ENCODE measurements around the gene SCUBE1.

The SCUBE1 gene

GRCh38 chr22:43230571-43230970 lies 112.6 kb downstream of the SCUBE1 start:
- no peak for DNase-seq (ENCODE audit: low read depth, low spot score)
- in situ Hi-C loops (cut with HindIII; ENCODE audit: low sequenced_read_pairs): no loop called here
- TF ChIP-seq, protein P1, sequence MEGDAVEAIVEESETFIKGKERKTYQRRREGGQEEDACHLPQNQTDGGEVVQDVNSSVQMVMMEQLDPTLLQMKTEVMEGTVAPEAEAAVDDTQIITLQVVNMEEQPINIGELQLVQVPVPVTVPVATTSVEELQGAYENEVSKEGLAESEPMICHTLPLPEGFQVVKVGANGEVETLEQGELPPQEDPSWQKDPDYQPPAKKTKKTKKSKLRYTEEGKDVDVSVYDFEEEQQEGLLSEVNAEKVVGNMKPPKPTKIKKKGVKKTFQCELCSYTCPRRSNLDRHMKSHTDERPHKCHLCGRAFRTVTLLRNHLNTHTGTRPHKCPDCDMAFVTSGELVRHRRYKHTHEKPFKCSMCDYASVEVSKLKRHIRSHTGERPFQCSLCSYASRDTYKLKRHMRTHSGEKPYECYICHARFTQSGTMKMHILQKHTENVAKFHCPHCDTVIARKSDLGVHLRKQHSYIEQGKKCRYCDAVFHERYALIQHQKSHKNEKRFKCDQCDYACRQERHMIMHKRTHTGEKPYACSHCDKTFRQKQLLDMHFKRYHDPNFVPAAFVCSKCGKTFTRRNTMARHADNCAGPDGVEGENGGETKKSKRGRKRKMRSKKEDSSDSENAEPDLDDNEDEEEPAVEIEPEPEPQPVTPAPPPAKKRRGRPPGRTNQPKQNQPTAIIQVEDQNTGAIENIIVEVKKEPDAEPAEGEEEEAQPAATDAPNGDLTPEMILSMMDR (IDR thresholded peaks at IDR 0.05; ENCODE audit: low read depth, low read length): no peak

DNA sequence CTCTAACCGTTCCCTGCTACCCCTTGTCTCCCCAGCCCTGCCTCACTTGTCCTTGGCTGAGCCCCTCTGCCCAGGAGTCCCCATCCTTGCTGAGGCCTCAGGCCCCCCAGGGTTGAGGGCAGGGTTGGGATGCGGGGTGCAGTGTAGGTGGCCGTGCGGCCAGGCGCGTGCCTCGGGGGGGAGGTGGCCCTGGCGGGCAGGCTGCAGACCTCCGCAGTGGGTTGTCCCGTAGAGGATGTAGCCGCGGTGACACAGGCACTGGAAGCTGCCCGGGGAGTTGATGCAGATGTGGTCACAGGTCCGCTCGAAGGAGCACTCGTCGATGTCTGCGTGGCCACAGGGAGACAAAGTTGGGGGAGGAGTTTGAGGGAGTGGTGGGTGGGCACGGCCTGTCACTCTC lies 114.3 kb downstream of the SCUBE1 start:
- no peak for DNase-seq (ENCODE audit: low read depth, low spot score)
- H3K4me3 ChIP-seq (ENCODE audit: low read depth, low read length): no peak overlapping the region
- in situ Hi-C loops (cut with HindIII; ENCODE audit: low sequenced_read_pairs): no loop called here
- TF ChIP-seq, protein P1 (IDR thresholded peaks at IDR 0.05; ENCODE audit: low read depth, low read length): no peak

More at GRCh38 chr22:43230571-43230970, 112.6 kb downstream of the SCUBE1 start:
- no peak overlapping the region for H3K4me3 ChIP-seq (ENCODE audit: low read depth, low read length)

- no peak overlapping the region for H3K4me3 ChIP-seq (ENCODE audit: low read depth, low read length)
- TF ChIP-seq, protein P1 (IDR thresholded peaks at IDR 0.05; ENCODE audit: low read depth, low read length): peak; percentile 57
- in situ Hi-C loops (cut with HindIII; ENCODE audit: low sequenced_read_pairs): no loop called here
- DNase-seq (ENCODE audit: low read depth, low spot score): peak; percentile 5
Measured at GRCh38 chr22:43228330-43228729, 114.8 kb downstream of the SCUBE1 start.

GRCh38 chr22:43227239-43227630 lies 115.9 kb downstream of the SCUBE1 start:
- H3K4me3 ChIP-seq (ENCODE audit: low read depth, low read length): no peak overlapping the region
- peak; percentile 17 for DNase-seq (ENCODE audit: low read depth, low spot score)
- in situ Hi-C loops (cut with HindIII; ENCODE audit: low sequenced_read_pairs): no loop called here
- TF ChIP-seq, protein P1 (IDR thresholded peaks at IDR 0.05; ENCODE audit: low read depth, low read length): no peak

DNA sequence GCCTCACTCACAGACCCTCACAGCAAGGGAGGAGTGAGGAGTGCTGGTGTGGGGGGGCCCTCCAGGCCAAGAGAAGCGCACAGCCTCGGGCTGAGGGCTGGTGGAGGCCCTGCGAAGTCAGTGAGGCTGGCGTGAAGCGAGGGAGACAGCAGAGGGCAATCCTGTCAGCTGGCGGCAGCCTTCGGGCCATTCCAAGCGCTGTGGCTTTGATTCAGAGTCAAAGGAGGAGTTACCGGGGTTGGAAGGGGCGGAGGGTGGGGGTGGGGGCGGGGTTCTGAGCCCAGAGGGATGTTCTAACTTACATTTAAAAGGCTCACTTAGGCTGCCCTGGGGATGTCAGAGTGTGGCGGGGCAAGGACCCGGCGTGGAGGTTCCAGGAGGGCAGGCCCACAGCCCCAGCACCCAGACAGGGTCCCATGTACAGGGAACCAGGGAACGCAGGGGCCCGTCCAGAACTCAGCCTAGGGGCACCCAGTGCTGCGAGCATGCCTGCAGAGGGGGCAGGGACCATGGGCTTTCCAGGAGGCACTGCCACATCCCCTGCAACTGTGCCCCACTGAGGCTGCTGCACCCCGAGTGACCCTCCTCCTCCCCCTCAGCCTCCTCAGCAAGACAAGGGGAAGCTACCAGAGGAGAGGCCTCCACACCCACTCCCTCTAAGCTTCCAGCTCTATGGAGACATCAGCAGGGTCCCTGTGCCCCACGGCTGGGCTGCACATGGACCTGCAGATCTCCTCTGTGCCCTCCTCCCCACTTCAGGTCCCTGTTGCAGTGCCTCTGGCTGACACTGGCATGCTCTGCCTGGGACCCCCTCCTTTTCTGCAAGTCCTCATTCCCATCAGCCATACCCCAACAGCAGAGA lies 116.6 kb downstream of the SCUBE1 start:
- in situ Hi-C loops (cut with HindIII; ENCODE audit: low sequenced_read_pairs): no loop called here
- TF ChIP-seq, protein P1 (IDR thresholded peaks at IDR 0.05; ENCODE audit: low read depth, low read length): no peak
- DNase-seq (ENCODE audit: low read depth, low spot score): peak; percentile 5
- no peak overlapping the region for H3K4me3 ChIP-seq (ENCODE audit: low read depth, low read length)

GRCh38 chr22:43225609-43226008 lies 117.6 kb downstream of the SCUBE1 start:
- H3K4me3 ChIP-seq (ENCODE audit: low read depth, low read length): no peak overlapping the region
- TF ChIP-seq, protein P1 (IDR thresholded peaks at IDR 0.05; ENCODE audit: low read depth, low read length): no peak
- in situ Hi-C loops (cut with HindIII; ENCODE audit: low sequenced_read_pairs): no loop called here
- DNase-seq (ENCODE audit: low read depth, low spot score): no peak
